ENCODE measurements around the gene TRMO. TPM values are rescaled to one million over a fixed set of nuclear protein-coding genes. Genes with fewer than 3 reads are reported as not detected.
"Not testable (repeated sequence)": the region's sequence is repeated elsewhere in the genome, so short reads cannot be mapped to it uniquely, and the experiment has no call there.

TRMO gene, protein sequence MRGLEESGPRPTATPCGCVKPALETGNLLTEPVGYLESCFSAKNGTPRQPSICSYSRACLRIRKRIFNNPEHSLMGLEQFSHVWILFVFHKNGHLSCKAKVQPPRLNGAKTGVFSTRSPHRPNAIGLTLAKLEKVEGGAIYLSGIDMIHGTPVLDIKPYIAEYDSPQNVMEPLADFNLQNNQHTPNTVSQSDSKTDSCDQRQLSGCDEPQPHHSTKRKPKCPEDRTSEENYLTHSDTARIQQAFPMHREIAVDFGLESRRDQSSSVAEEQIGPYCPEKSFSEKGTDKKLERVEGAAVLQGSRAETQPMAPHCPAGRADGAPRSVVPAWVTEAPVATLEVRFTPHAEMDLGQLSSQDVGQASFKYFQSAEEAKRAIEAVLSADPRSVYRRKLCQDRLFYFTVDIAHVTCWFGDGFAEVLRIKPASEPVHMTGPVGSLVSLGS
- total RNA-seq: 10 to 100 TPM; 41.2 to 46.3 TPM
- 52.6 to 58.0 reads per million in 2 donors for total RNA-seq

GRCh38 chr9:97921959-97922724, at the start of gene TRMO:
TSS of gene TRMO (minus strand) at chr9:97922500. CDS start at chr9:97922493, 7 bp downstream.
- no peaks in the 10 kb centered on the region for H3K9me3 ChIP-seq (ENCODE audit: control insufficient read depth, low read length, poor library complexity, severe bottlenecking)
- Mint-ChIP-seq H3K36me3 (ENCODE audit: low read depth) (peaks cover 2% of the 10 kb centered on the region), H3K4me3 (peak within 1 kb of the TSS; percentile 80), H3K27ac (peak within 1 kb of the TSS; percentile 94), H3K27me3 (no peaks in the 10 kb centered on the region), H3K4me1 (peaks cover 42% of the 10 kb centered on the region)
- ATAC-seq: peak; percentile 81
- DNase-seq: peak; percentile 97

- no peak overlapping the region for H3K4me3 Mint-ChIP-seq
- H3K27me3 Mint-ChIP-seq: peaks cover 20% of the 10 kb centered on the region
- DNase-seq (no peak), ATAC-seq (no peak)
- H3K36me3 Mint-ChIP-seq (ENCODE audit: low read depth): peaks cover 2% of the 10 kb centered on the region
- no peaks in the 10 kb centered on the region for H3K9me3 ChIP-seq (ENCODE audit: control insufficient read depth, low read length, poor library complexity, severe bottlenecking)
- H3K4me1 Mint-ChIP-seq: peaks cover 6% of the 10 kb centered on the region
- no peak overlapping the region for H3K27ac Mint-ChIP-seq
These were observed 47.9 kb upstream of the TRMO start for GRCh38 chr9:97970165-97970564.

- H3K9me3 ChIP-seq (ENCODE audit: control insufficient read depth, low read length, poor library complexity, severe bottlenecking): no peaks in the 10 kb centered on the region
- ATAC-seq (no peak), DNase-seq (no peak)
- peaks cover 23% of the 10 kb centered on the region for H3K27me3 Mint-ChIP-seq
- no peak overlapping the region for H3K4me3 Mint-ChIP-seq
- H3K27ac Mint-ChIP-seq: no peak overlapping the region
- H3K36me3 Mint-ChIP-seq (ENCODE audit: low read depth): peaks cover 2% of the 10 kb centered on the region
- peaks cover 6% of the 10 kb centered on the region for H3K4me1 Mint-ChIP-seq
These were observed 46.7 kb upstream of the TRMO start for GRCh38 chr9:97969014-97969413.

- Mint-ChIP-seq H3K4me1 (peaks cover 4% of the 10 kb centered on the region), H3K27me3 (peaks cover 20% of the 10 kb centered on the region), H3K27ac (no peak overlapping the region), H3K4me3 (no peak overlapping the region), H3K36me3 (ENCODE audit: low read depth) (peaks cover 2% of the 10 kb centered on the region)
- DNase-seq: no peak
- H3K9me3 ChIP-seq (ENCODE audit: control insufficient read depth, low read length, poor library complexity, severe bottlenecking): no peaks in the 10 kb centered on the region
- no peak for ATAC-seq
These were observed 44.2 kb upstream of the TRMO start for GRCh38 chr9:97966493-97966892.

DNA sequence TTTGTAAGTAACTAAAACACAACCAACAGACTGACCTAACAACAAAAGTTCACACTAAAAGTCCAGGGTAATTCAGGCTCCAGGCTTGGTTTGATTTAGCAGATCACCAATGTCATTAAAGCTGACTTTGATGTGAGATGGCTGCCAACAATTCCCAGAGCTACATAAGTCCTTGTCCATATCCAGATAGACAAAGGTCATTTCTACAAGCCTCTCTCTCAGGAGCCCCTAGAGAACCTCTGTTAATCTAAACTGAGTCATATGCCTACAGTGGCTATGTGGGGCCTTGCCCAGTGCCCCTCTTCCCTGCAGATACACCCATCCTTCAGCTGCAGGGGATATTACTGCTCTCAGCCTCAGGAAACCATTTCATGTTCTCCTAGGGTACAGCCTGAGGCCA, 42.6 kb upstream of the TRMO start:
- DNase-seq: no peak
- H3K36me3 Mint-ChIP-seq (ENCODE audit: low read depth): peaks cover 2% of the 10 kb centered on the region
- peaks cover 20% of the 10 kb centered on the region for H3K27me3 Mint-ChIP-seq
- no peaks in the 10 kb centered on the region for H3K9me3 ChIP-seq (ENCODE audit: control insufficient read depth, low read length, poor library complexity, severe bottlenecking)
- ATAC-seq: no peak
- H3K4me3 Mint-ChIP-seq: no peak overlapping the region
- peaks cover 4% of the 10 kb centered on the region for H3K4me1 Mint-ChIP-seq
- no peak overlapping the region for H3K27ac Mint-ChIP-seq

DNA sequence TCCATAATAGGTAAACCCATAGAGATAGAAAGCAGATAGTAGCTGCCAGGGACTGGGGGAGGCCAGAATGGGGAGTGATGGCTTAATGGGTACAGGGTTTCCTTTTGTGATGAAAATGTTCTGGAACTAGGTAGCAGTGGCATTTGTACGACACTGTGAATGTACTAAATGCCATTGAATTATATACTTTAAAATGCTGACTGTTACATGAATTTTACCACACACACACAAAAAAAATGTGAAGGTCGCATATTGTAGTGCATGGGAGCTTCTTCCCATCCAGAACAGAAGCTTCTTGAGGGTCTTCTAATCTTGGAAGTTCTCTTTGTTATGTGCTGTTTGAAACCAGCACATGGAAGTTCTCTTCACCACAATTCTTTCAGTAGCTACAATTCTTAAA, 40.9 kb upstream of the TRMO start:
- Mint-ChIP-seq H3K27me3 (peaks cover 20% of the 10 kb centered on the region), H3K4me3 (no peak overlapping the region), H3K27ac (no peak overlapping the region), H3K36me3 (ENCODE audit: low read depth) (peaks cover 2% of the 10 kb centered on the region), H3K4me1 (peaks cover 6% of the 10 kb centered on the region)
- no peaks in the 10 kb centered on the region for H3K9me3 ChIP-seq (ENCODE audit: control insufficient read depth, low read length, poor library complexity, severe bottlenecking)
- no peak for ATAC-seq
- DNase-seq: no peak

- no peak for ATAC-seq
- DNase-seq: no peak
- Mint-ChIP-seq H3K36me3 (ENCODE audit: low read depth) (no peaks in the 10 kb centered on the region), H3K4me1 (peaks cover 2% of the 10 kb centered on the region), H3K27me3 (peaks cover 15% of the 10 kb centered on the region), H3K4me3 (no peak overlapping the region), H3K27ac (no peak overlapping the region)
- no peaks in the 10 kb centered on the region for H3K9me3 ChIP-seq (ENCODE audit: control insufficient read depth, low read length, poor library complexity, severe bottlenecking)
These were observed 40.3 kb upstream of the TRMO start for GRCh38 chr9:97962575-97962974.

GRCh38 chr9:97962136-97962535, 39.8 kb upstream of the TRMO start:
- Mint-ChIP-seq H3K27me3 (peaks cover 13% of the 10 kb centered on the region), H3K4me3 (no peak overlapping the region), H3K27ac (no peak overlapping the region), H3K4me1 (peaks cover 2% of the 10 kb centered on the region), H3K36me3 (ENCODE audit: low read depth) (no peaks in the 10 kb centered on the region)
- no peak for ATAC-seq
- H3K9me3 ChIP-seq (ENCODE audit: control insufficient read depth, low read length, poor library complexity, severe bottlenecking): no peaks in the 10 kb centered on the region
- no peak for DNase-seq

DNA sequence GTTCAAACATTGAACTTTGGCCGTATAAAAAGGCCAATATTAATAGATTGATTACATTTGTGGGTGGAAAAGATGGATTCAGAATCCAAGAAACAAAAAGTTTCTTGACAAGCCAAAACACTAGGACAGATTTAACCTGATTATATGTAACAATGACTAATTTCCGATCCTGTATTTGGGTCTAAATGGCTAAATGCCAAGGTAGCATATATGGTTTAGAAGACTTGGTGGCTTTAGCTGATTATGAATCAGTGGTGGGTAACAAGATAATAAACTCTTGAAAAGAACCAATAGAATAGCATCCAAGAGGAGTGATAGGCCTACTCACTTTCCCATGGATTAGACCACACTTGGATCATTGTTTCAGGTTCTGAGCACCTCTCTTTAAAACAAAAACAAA, 39.1 kb upstream of the TRMO start:
- Mint-ChIP-seq H3K27ac (no peak overlapping the region), H3K4me3 (no peak overlapping the region), H3K27me3 (peaks cover 9% of the 10 kb centered on the region), H3K4me1 (peaks cover 2% of the 10 kb centered on the region), H3K36me3 (ENCODE audit: low read depth) (no peaks in the 10 kb centered on the region)
- no peak for DNase-seq
- no peaks in the 10 kb centered on the region for H3K9me3 ChIP-seq (ENCODE audit: control insufficient read depth, low read length, poor library complexity, severe bottlenecking)
- ATAC-seq: no peak

- H3K27ac Mint-ChIP-seq, ATAC-seq: not testable (repeated sequence)
These were observed 38.5 kb upstream of the TRMO start for GRCh38 chr9:97960678-97961328.

DNA sequence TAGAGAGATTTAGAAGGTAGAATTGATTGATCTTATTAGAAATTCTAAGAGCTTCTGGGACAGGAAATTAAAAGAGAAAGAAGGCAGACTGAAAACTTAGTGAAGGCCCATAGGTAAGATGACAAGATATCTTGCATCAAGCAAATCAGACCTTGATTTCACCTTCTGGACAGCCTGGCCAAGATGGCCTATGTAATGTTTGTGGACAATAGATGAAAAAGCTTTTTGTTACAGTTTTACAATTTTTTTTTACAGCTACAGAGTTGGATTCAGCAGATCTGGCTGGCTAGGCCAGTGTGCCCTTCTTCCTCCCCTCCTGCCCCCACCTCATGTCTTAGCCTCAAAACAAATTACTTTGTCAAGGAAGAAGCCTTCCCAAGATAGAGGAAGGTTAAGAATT, 37.3 kb upstream of the TRMO start:
- DNase-seq (no peak), ATAC-seq (no peak)
- H3K4me1 Mint-ChIP-seq: peaks cover 2% of the 10 kb centered on the region
- no peak overlapping the region for H3K4me3 Mint-ChIP-seq
- peak overlapping the region; percentile 49 for H3K27ac Mint-ChIP-seq
- no peaks in the 10 kb centered on the region for H3K36me3 Mint-ChIP-seq (ENCODE audit: low read depth)
- peaks cover 9% of the 10 kb centered on the region for H3K27me3 Mint-ChIP-seq
- H3K9me3 ChIP-seq (ENCODE audit: control insufficient read depth, low read length, poor library complexity, severe bottlenecking): no peaks in the 10 kb centered on the region

More at GRCh38 chr9:97960678-97961328, 38.5 kb upstream of the TRMO start:
- not testable (repeated sequence) for DNase-seq; H3K9me3 ChIP-seq (ENCODE audit: control insufficient read depth, low read length, poor library complexity, severe bottlenecking); H3K4me1 Mint-ChIP-seq; H3K27me3 Mint-ChIP-seq; H3K4me3 Mint-ChIP-seq; H3K36me3 Mint-ChIP-seq (ENCODE audit: low read depth)

GRCh38 chr9:97958812-97959511, 36.7 kb upstream of the TRMO start:
- no peak for ATAC-seq
- Mint-ChIP-seq H3K4me1 (peaks cover 2% of the 10 kb centered on the region), H3K27me3 (peaks cover 5% of the 10 kb centered on the region), H3K36me3 (ENCODE audit: low read depth) (no peaks in the 10 kb centered on the region), H3K27ac (peak overlapping the region; percentile 49), H3K4me3 (no peak overlapping the region)
- DNase-seq: no peak
- H3K9me3 ChIP-seq (ENCODE audit: control insufficient read depth, low read length, poor library complexity, severe bottlenecking): no peaks in the 10 kb centered on the region

GRCh38 chr9:97956331-97956730, 34.0 kb upstream of the TRMO start:
- ATAC-seq (no peak), DNase-seq (no peak)
- Mint-ChIP-seq H3K27me3 (no peaks in the 10 kb centered on the region), H3K27ac (no peak overlapping the region), H3K36me3 (ENCODE audit: low read depth) (no peaks in the 10 kb centered on the region), H3K4me1 (peaks cover 2% of the 10 kb centered on the region), H3K4me3 (no peak overlapping the region)
- H3K9me3 ChIP-seq (ENCODE audit: control insufficient read depth, low read length, poor library complexity, severe bottlenecking): no peaks in the 10 kb centered on the region

Data from T-helper 17 cell (primary cell).